Activated CD4-positive, alpha-beta T cell treated with anti-CD3 and anti-CD28 coated beads, Interleukin-2, amount 50 U/mL, for 24 hours (primary cell): ENCODE results near the gene PRKCE.

Experiments
- DNase-seq, 2 donors: peaks; one replicate each; pipeline ENCODE4 v3.0.0-alpha.2; 2020; ENCODE audit warnings: low read depth in 1 of 2, low spot score in 1 of 2

Gene PRKCE

DNA sequence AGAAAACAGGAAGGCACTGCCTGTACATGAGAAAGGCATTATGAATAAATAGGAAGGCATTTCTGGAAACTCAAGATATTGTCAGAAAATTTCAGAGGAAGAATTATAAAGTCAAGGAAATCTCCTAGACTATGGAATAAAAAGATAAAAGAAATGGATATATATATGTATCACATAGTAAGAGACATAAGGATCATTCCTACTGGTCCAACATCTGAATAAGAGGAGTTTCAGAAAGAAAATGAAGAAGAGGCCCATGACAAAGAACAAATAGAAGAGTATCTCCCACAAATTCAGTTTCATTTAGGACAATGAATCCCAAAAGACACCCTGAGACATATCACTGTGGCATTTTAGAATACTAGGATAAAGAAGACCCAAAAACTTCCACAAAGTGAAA lies 178.8 kb downstream of the PRKCE start:
- DNase-seq: no peak

GRCh38 chr2:45833301-45833967 lies 182.0 kb downstream of the PRKCE start:
- no peak for DNase-seq

- DNase-seq: no peak
Measured at GRCh38 chr2:45833968-45834344, 182.5 kb downstream of the PRKCE start.

DNA sequence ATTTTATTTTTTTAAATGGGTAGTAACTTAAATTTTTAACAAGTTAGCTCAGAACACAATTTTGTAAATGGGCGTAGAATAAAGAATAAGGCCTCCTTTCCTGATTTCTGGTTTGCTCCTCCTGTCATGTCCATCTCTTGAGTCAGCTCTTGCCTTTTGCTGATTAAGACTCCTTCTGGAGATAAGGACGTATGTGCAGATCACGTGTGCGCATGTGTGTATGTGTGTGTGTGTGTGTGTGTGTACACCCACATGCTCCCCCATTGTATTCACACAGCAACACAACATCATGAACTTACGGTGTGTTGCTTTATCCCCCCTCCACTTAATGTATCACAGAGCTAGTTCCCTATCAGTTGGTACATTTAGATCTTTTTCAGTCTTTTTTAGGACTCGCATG lies 182.9 kb downstream of the PRKCE start:
- DNase-seq: no peak

- DNase-seq: no peak
Measured at GRCh38 chr2:45834858-45835257, 183.4 kb downstream of the PRKCE start.

- DNase-seq: no peak
Measured at GRCh38 chr2:45836316-45836715, 184.8 kb downstream of the PRKCE start.

DNA sequence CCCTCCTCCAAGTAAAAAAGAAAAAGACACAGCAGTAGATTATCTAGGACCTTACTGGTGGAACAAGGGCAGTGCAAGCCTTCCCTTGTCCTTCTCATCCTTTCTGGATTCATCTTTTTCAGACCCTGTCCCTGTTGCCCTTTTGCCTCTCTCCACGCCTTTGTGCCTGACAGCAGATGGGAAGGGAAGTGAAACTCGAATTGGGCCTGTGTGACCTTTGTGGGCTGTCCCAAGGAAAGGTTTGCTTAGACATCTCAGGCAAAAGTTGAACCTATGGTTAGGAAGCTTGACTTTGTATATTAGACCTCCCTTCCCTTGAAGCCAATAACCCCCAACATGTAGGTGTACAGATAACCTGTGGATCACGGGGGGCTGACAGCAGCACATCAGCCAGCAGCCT lies 185.3 kb downstream of the PRKCE start:
- DNase-seq: no peak

GRCh38 chr2:45837812-45838341 lies 186.4 kb downstream of the PRKCE start:
- DNase-seq: no peak

- DNase-seq: no peak
Measured at GRCh38 chr2:45839508-45840251, 188.2 kb downstream of the PRKCE start.

DNA sequence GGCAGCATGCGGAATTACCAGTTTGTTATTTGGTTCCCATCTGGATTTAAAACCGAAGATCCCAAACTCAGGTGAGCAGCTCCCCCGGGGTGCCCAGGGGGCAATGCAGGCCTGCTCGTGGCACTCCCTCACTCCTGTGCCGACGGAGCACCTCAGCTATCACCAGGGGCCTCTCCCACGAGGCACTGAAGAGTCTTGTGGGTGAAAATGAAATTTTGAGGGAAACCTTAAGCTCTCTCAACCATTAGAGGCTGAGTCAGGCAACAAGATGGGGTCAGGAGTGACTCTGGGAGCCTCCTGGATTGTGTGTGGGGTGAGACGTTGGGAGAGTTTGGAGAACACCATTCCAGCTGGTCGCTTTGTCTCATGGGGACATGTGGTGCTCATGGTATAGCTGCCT lies 189.0 kb downstream of the PRKCE start:
- DNase-seq: no peak

DNA sequence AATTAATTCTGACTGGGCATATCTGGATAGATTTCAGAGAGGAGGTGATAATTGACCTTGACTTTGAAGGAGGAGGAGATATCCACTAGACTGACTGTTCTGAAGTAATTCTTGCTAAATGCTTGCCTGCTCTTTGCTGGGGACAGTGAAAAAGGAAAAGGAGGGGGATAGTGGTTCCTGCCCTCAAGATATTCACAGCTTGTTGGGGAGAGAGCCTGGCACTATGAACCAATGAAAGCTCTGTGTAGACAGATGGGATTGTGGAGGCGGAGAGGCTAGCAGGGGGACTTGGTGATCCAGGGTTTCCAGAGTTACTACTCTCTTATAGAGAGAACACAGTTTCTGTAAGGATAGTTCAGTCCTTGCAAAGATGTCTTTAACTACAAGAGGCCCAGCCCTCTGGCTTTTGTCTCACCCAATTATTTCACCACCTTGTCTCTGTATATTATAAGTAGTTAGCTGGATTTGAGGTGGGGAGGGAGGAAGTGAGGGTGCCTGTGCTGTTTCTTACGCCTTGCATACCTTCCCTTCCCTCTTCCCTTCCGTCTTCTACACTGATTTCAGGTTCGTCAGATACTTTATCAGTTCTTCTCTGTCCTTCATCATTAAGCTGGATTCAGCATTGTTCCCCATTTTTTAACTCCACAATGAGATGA lies 190.4 kb downstream of the PRKCE start:
- DNase-seq: no peak

DNA sequence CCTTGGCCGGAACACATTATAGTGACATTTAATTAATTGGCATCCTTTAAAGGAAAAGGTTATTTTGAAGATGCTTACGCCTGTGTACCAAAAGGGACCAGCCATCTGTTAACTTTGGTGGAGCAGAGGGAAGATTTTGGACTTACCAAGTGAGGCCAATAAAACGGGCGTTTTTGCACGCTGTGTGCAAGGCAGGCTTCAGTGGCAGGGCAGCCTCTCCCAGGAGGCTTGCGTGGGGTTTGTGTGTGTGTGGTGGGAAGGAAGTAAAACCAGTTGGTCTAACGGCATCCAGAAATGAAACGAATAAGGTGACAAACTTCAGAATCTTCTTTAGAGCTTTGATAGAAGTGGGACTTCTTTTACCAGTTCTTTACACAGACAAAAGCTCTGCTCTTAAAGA lies 191.7 kb downstream of the PRKCE start:
- no peak for DNase-seq

GRCh38 chr2:45844796-45845457 lies 193.5 kb downstream of the PRKCE start:
- DNase-seq: no peak

DNA sequence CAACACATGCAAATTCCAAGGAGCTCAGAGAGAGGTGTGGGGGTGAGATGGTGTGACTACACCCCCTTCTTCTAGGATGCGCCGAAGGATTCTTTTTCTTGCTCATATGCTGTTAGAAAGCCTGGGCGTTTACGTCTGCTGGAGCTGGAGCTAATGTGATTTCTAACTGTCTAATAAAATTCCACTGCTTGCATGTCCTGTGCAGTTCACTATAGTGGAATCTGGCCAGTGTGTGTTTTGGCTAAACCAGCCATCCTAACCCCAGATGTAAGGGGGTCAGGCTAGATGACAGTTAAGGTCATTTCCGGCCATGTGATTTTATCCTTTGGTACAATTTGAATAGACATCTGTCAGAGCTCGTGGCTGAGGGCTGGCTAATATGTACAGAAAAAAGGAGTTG lies 194.1 kb downstream of the PRKCE start:
- DNase-seq: no peak

GRCh38 chr2:45849491-45850283 lies 198.2 kb downstream of the PRKCE start:
- DNase-seq: no peak

DNA sequence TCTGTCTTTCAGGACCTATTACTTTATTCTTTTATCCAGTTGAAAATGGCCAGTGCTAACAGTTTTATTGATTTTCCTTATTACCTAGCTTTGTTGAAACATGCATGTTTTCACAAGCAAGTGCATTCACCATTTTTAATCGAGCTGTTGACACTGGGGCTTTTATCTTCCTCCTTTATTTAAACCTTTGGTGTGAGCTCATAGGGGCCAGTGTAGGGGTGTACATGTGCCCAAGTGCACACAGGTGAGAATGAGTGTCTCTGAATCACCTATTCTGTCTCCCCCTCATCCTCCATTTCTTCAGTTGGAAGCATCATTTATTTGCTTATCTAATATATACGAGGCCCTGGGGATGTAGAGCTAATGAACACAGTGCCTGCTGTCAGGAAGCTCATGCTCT lies 199.1 kb downstream of the PRKCE start:
- no peak for DNase-seq

DNA sequence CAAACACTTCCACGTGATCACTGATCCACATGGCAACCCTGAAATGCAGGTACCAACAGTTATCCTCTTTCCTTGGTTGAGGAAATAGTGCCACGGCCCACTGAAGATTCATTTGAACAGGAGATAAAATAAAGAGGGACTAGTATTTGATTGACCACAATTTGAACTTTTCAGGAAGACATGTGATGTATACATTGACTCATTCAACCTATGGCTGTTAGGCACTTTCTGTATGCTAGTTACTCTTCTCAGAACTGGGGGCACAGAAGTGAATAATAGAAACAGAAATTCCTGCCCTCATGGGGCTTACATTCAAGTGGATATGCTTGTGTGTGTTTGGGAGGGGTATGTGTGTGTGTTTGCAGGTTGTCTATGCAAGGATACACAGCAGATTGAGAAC lies 199.6 kb downstream of the PRKCE start:
- no peak for DNase-seq

- DNase-seq: no peak
Measured at GRCh38 chr2:45851576-45852304, 200.3 kb downstream of the PRKCE start.

DNA sequence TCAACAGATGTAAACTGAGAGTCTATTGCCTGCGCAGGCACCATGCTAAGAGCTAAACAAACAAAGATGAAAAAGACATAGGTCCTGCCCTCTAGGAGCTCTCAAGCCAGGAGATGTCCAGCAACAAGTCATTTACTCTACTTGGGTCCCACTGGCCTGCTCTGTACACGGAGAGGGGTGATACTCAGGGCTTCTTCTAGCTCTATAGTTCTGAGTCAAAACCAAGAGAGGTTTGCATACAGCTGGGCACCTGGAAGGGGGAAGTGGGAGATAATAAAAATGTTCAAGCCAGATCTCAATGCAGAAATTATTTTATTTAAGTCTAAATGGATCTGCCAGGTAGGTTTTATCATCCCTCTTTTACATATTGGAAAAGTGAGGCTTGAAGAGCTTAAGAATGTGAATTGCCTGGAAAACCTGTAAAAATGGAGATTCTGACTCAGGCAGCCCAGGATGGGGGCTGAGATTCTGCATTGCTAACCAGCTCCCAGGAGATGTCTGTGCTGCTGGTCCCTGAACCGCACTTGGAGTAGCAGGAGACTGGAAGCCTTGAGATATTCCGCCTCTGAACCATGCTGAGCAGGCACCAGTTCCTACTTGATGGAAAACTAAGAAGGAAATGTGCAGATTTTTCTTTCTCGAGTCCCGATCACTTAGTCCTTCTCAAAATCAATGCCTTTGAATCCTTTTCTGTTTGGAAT lies 201.1 kb downstream of the PRKCE start:
- DNase-seq: no peak

DNA sequence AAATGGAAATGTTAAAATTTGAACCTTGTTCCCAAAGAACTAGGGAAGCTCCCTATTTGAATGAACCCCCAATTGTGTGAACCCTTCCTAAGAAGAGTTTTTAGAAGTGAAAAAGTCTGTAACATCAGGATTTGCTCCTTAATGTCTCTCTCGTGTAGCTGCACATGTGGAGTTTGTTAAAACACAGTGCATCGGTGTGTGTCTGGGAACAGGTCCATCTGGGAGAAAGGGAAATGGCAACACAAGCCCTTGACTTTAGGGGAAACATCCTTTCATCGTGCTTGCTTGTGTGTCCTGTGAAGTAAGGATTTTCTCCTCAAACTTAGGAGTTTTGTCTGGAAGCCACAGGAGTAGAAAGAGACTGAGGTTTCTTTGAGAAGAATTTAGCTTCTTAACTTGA lies 203.9 kb downstream of the PRKCE start:
- no peak for DNase-seq
